HG03103 (cell line): ENCODE measurements around the gene C6orf89.

Source experiments
- ATAC-seq: cut with Tn5 transposase; IDR thresholded peaks from one replicate; pipeline ENCODE4 v1.9.1; 2021; ENCODE audit warnings: low read depth; ENCODE audit not compliant: unreplicated experiment

Gene C6orf89

GRCh38 chr6:36885461-36886401, at the start of gene C6orf89:
Gene C6orf89, plus strand, starts transcription at chr6:36885952. Its CDS starts 13,493 bp downstream, at chr6:36899445.
- peak; percentile 98 for ATAC-seq

- no peak for ATAC-seq
Measured at GRCh38 chr6:36836111-36837021, 49.4 kb upstream of the C6orf89 start.

GRCh38 chr6:36837022-36837339, 48.8 kb upstream of the C6orf89 start:
- ATAC-seq: no peak

GRCh38 chr6:36837686-36838085, 48.1 kb upstream of the C6orf89 start:
- ATAC-seq: no peak

- no peak for ATAC-seq
Measured at GRCh38 chr6:36838896-36839748, 46.6 kb upstream of the C6orf89 start, which contains the start of gene CPNE5. Gene CPNE5, minus strand, starts transcription at chr6:36839444. Its CDS starts 67 bp downstream, at chr6:36839377.

GRCh38 chr6:36839749-36840431, 45.9 kb upstream of the C6orf89 start:
- no peak for ATAC-seq

- ATAC-seq: no peak
Measured at GRCh38 chr6:36840432-36841403, 45.0 kb upstream of the C6orf89 start.

- ATAC-seq: no peak
Measured at GRCh38 chr6:36841756-36842155, 44.0 kb upstream of the C6orf89 start.

- ATAC-seq: no peak
Measured at GRCh38 chr6:36843170-36843569, 42.6 kb upstream of the C6orf89 start.

- no peak for ATAC-seq
Measured at GRCh38 chr6:36844232-36845170, 41.3 kb upstream of the C6orf89 start.

GRCh38 chr6:36845233-36845632, 40.5 kb upstream of the C6orf89 start:
- ATAC-seq: no peak

GRCh38 chr6:36847152-36847551, 38.6 kb upstream of the C6orf89 start:
- ATAC-seq: no peak

GRCh38 chr6:36847991-36848390, 37.8 kb upstream of the C6orf89 start:
- no peak for ATAC-seq

GRCh38 chr6:36848658-36849441, 36.9 kb upstream of the C6orf89 start:
- no peak for ATAC-seq

- ATAC-seq: no peak
Measured at GRCh38 chr6:36850021-36850420, 35.7 kb upstream of the C6orf89 start.

GRCh38 chr6:36851149-36851614, 34.6 kb upstream of the C6orf89 start:
- ATAC-seq: no peak

- no peak for ATAC-seq
Measured at GRCh38 chr6:36851626-36852025, 34.1 kb upstream of the C6orf89 start.
